GM12878 (cell line): ENCODE results near the gene DGKI. TPM values are rescaled to one million over a fixed set of nuclear protein-coding genes. Genes with fewer than 3 reads are reported as not detected.

Source experiments
- ATAC-seq: fragments of 200-7000 bp; cut with Tn5 transposase; 3 replicates; pipeline ENCODE4 v1.9.1; 2020; ENCODE audit warnings: mild to moderate bottlenecking, moderate library complexity
- BruUV-seq: library from RNA; stranded (reverse); fragments of 400-500 nt; replicated peaks from 2 replicates; lab custom pipeline; 2021; lab: Mats Ljungman, UMichigan
- CTCF ChIA-PET: fragments of 300-600 bp; sonication (Branson Sonifier 250); formaldehyde crosslinking; extraction: SDS; loops from one replicate; lab custom pipeline; 2021; ENCODE audit warnings: inconsistent platforms; lab: Yijun Ruan, JAX
- POLR2A ChIA-PET: fragments of 350-600 bp; formaldehyde crosslinking; extraction: SDS; loops from one replicate; lab custom pipeline; 2021; ENCODE audit warnings: inconsistent platforms; lab: Charles Lee
- RAD21 ChIA-PET: fragments of 300-600 bp; sonication (Branson Sonifier 250); formaldehyde crosslinking; loops from one replicate; lab custom pipeline; 2023; ENCODE audit warnings: antibody characterized with exemption; ENCODE audit not compliant: unreplicated experiment; lab: Charles Lee
- SMC1A ChIA-PET: fragments of 300-600 bp; sonication (Branson Sonifier 250); formaldehyde crosslinking; loops from one replicate; lab custom pipeline; 2023; ENCODE audit not compliant: unreplicated experiment, uncharacterized antibody; lab: Charles Lee
- DNase-seq: peaks from one replicate; pipeline ENCODE4 v3.0.0-alpha.2; 2011; ENCODE audit warnings: low read depth, low spot score
- FAIRE-seq: peaks from 3 replicates; lab custom pipeline; 2011; peaks lifted over from hg19 to GRCh38; lab: Jason Lieb, UNC
- H2AFZ ChIP-seq: 2 replicates; pipeline ENCODE4 v1.6.0; 2011; ENCODE audit warnings: low read depth, low read length, control low read depth; ENCODE audit not compliant: control insufficient read depth
- H3K27ac ChIP-seq: 2 replicates; pipeline ENCODE4 v1.5.1; 2011; ENCODE audit warnings: control low read depth; ENCODE audit not compliant: control insufficient read depth, insufficient read depth
- H3K27me3 ChIP-seq, 2 experiments: replicated peaks in 1 of 2; 2 replicates each; pipeline versions ENCODE4 v1.6.0 to v1.6.1; 2011; ENCODE audit warnings: low read length in 1 of 2; ENCODE audit not compliant: control insufficient read depth in 2 of 2, insufficient read depth in 2 of 2
- H3K36me3 ChIP-seq, 2 experiments: 2 replicates each; pipeline ENCODE4 v1.5.1; 2011; ENCODE audit warnings: low read length in 1 of 2; ENCODE audit not compliant: control insufficient read depth in 2 of 2, insufficient read depth in 2 of 2
- H3K4me1 ChIP-seq: 2 replicates; pipeline ENCODE4 v1.6.1; 2011; ENCODE audit warnings: mild to moderate bottlenecking, low read length, moderate library complexity, mixed read lengths; ENCODE audit not compliant: control insufficient read depth, insufficient read depth
- H3K4me2 ChIP-seq: 2 replicates; pipeline ENCODE4 v1.6.0; 2011; ENCODE audit warnings: control low read depth; ENCODE audit not compliant: control insufficient read depth, insufficient read depth
- H3K4me3 ChIP-seq: fragments of 200-600 bp; sonication (generic); 2 replicates; pipeline ENCODE4 v1.5.1; 2016
- H3K79me2 ChIP-seq: 2 replicates; pipeline ENCODE4 v1.6.0; 2011; ENCODE audit warnings: low read length; ENCODE audit not compliant: control insufficient read depth, insufficient read depth
- H3K9ac ChIP-seq: 2 replicates; pipeline ENCODE4 v1.8.0; 2011; ENCODE audit warnings: low read length, control low read depth, mixed read lengths; ENCODE audit not compliant: control insufficient read depth, insufficient read depth
- H3K9me3 ChIP-seq: replicated peaks from 3 replicates; pipeline ENCODE4 v1.5.1; 2011; ENCODE audit warnings: mild to moderate bottlenecking, low read length; ENCODE audit not compliant: control insufficient read depth, insufficient read depth
- H4K20me1 ChIP-seq: 2 replicates; pipeline ENCODE4 v1.6.0; 2011; ENCODE audit not compliant: control insufficient read depth, insufficient read depth
- BMI1 ChIP-seq: fragments of 450-650 bp; IDR thresholded peaks from 2 replicates; pipeline ENCODE4 v1.6.1; 2016; ENCODE audit warnings: mild to moderate bottlenecking, moderate library complexity, borderline replicate concordance
- NFYB ChIP-seq: IDR thresholded peaks from 2 replicates; pipeline ENCODE4 v1.6.1; 2011; ENCODE audit warnings: low read depth, mild to moderate bottlenecking, low read length, improper control_type of control experiment, moderate library complexity; ENCODE audit not compliant: insufficient read depth
- POLR2AphosphoS5 ChIP-seq: IDR thresholded peaks from 2 replicates; pipeline ENCODE4 v1.6.1; 2011; ENCODE audit warnings: mild to moderate bottlenecking, low read length, inconsistent platforms
- SPI1 ChIP-seq: IDR thresholded peaks from 2 replicates; pipeline ENCODE4 v1.6.1; 2011; ENCODE audit warnings: low read depth, mild to moderate bottlenecking, low read length, moderate library complexity, borderline replicate concordance; ENCODE audit not compliant: insufficient read depth
- TBL1XR1 ChIP-seq: IDR thresholded peaks from 2 replicates; pipeline ENCODE4 v1.6.1; 2012; ENCODE audit warnings: low read depth, low read length, improper control_type of control experiment
- WGBS: methylation state at CpG from one replicate; pipeline ENCODE4 v1.1.6; 2016; ENCODE audit warnings: low lambda C conversion rate; ENCODE audit not compliant: insufficient replicate concordance, insufficient coverage; ENCODE audit errors: missing lambda C conversion rate; 5-methylcytosine and 5-hydroxymethylcytosine counted together
- in situ Hi-C: fragments of 300-500 bp; cut with MboI; formaldehyde crosslinking; loops from 9 replicates; pipeline ENCODE4 v1.14.3; 2018; ENCODE audit warnings: mixed read lengths
- intact Hi-C: fragments of 100-400 bp; cut with micrococcal nuclease; formaldehyde crosslinking; loops from one replicate; pipeline ENCODE4 v1.14.2; 2022; ENCODE audit not compliant: unreplicated experiment
- polyA plus RNA-seq, 11 experiments: library from polyadenylated mRNA; depleted of rRNA in 4 of 11; unstranded in 6 of 11; stranded (reverse) in 5 of 11; fragments of >200 nt; fragmentation: Nextera tagmentation in 4 of 11; fragmentation: Illumina TruSeq in 1 of 11; extraction: Ambion mirVana in 4 of 11; extraction: Trizol in 1 of 11; gene quantifications; 1 replicate in 1 of 11; 2 replicates in 10 of 11; pipeline versions ENCODE4 v1.2.1 to v1.2.3, GENCODE V29; 2011 to 2016; ENCODE audit warnings: inconsistent platforms in 2 of 11, missing spikeins in 2 of 11, low read depth in 1 of 11
- total RNA-seq, 4 experiments: library from RNA; depleted of rRNA in 3 of 4; stranded (reverse); fragments of >200 nt in 3 of 4; fragmentation: Illumina TruSeq in 1 of 4; extraction: Trizol in 1 of 4; gene quantifications; 2 replicates each; pipeline versions ENCODE4 v1.2.1 to v1.2.3, GENCODE V29; 2013 to 2021
- TF ChIP-seq, protein P1 (sequence below): fragments of 150-350 bp; IDR thresholded peaks from 2 replicates; pipeline ENCODE4 v1.6.1; 2016; ENCODE audit warnings: low read depth, low read length
- TF ChIP-seq, protein P2 (sequence below): fragments of 450-650 bp; IDR thresholded peaks from 2 replicates; pipeline ENCODE4 v1.6.1; 2017; ENCODE audit warnings: mild to moderate bottlenecking, moderate library complexity
- TF ChIP-seq, protein P3 (sequence below): fragments of 450-650 bp; IDR thresholded peaks from 2 replicates; pipeline ENCODE4 v1.6.1; 2018; ENCODE audit warnings: mild to moderate bottlenecking, low read depth, moderate library complexity; ENCODE audit not compliant: partially characterized antibody

Gene DGKI
- total and polyA plus RNA-seq, 10 of the 15 experiments (the other 5 are each of a cell fraction or from before 2014, with no cell fraction given), result 10.4 to 37.1 (median 22.1) TPM

DNA sequence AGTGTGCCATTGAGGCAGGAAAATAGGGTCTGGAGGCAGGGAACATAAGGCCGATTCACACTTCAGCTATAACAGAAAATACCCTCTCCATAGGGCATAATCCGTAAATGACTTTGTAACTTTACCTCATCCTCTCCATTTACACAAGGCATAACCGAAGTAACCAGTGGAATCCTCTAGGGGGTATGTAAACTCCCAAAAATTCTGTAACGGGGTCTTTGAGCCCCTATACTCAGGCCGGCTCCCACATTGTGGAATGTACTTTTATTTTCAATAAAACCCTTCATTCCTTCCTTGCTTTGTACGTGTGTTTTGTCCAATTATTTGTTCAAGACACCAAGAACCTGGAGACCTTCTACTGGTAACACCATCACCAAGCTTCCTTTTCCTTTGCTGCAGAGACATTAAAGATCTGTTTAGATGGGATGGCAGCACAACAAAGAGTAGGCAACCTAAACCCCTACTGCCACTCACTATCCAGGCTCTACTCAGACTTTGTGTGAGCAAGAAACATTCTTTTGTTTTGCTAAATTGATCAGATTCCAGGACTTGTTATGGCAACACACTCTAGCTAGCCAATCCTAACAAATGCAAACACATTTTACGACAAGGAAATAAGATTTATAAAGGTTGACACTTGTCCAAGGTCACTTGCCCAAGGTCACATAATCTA lies 99.3 kb downstream of the DGKI start:
- Histone ChIP-seq H2AFZ (no peak overlapping the region), H3K4me2 (no peak overlapping the region), H3K27me3 (no peaks in the 10 kb centered on the region), H3K4me3 (no peak overlapping the region), H3K9ac (no peak overlapping the region), H4K20me1 (no peaks in the 10 kb centered on the region), H3K4me1 (no peaks in the 10 kb centered on the region), H3K79me2 (no peaks in the 10 kb centered on the region), H3K36me3 (no peaks in the 10 kb centered on the region), H3K9me3 (no peaks in the 10 kb centered on the region), H3K27ac (no peak overlapping the region)
- WGBS, result 25% methylated on average over 7 of the region's 7 CpGs
- in situ Hi-C loops, result no loop called here
- BruUV-seq, result no TSS peak
- CTCF ChIA-PET, result interaction anchor here (0.8 to 1.7 kb wide), 6 partner anchors 10 to 91 kb away, joined by 3 to 7 read pairs (median 3); no protein-coding TSS in a partner anchor
- intact Hi-C loops, result no loop called here
- SMC1A ChIA-PET, result interaction anchor here (0.6 to 3.6 kb wide), 9 partner anchors 10 to 142 kb away, joined by 3 to 14 read pairs (median 4); no protein-coding TSS in a partner anchor
- no peak for ATAC-seq
- no peak for TF ChIP-seq POLR2AphosphoS5
- TF ChIP-seq, protein P1, sequence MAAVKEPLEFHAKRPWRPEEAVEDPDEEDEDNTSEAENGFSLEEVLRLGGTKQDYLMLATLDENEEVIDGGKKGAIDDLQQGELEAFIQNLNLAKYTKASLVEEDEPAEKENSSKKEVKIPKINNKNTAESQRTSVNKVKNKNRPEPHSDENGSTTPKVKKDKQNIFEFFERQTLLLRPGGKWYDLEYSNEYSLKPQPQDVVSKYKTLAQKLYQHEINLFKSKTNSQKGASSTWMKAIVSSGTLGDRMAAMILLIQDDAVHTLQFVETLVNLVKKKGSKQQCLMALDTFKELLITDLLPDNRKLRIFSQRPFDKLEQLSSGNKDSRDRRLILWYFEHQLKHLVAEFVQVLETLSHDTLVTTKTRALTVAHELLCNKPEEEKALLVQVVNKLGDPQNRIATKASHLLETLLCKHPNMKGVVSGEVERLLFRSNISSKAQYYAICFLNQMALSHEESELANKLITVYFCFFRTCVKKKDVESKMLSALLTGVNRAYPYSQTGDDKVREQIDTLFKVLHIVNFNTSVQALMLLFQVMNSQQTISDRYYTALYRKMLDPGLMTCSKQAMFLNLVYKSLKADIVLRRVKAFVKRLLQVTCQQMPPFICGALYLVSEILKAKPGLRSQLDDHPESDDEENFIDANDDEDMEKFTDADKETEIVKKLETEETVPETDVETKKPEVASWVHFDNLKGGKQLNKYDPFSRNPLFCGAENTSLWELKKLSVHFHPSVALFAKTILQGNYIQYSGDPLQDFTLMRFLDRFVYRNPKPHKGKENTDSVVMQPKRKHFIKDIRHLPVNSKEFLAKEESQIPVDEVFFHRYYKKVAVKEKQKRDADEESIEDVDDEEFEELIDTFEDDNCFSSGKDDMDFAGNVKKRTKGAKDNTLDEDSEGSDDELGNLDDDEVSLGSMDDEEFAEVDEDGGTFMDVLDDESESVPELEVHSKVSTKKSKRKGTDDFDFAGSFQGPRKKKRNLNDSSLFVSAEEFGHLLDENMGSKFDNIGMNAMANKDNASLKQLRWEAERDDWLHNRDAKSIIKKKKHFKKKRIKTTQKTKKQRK, result no peak
- TF ChIP-seq SPI1, result no peak
- TF ChIP-seq BMI1, result no peak
- TF ChIP-seq, protein P2, sequence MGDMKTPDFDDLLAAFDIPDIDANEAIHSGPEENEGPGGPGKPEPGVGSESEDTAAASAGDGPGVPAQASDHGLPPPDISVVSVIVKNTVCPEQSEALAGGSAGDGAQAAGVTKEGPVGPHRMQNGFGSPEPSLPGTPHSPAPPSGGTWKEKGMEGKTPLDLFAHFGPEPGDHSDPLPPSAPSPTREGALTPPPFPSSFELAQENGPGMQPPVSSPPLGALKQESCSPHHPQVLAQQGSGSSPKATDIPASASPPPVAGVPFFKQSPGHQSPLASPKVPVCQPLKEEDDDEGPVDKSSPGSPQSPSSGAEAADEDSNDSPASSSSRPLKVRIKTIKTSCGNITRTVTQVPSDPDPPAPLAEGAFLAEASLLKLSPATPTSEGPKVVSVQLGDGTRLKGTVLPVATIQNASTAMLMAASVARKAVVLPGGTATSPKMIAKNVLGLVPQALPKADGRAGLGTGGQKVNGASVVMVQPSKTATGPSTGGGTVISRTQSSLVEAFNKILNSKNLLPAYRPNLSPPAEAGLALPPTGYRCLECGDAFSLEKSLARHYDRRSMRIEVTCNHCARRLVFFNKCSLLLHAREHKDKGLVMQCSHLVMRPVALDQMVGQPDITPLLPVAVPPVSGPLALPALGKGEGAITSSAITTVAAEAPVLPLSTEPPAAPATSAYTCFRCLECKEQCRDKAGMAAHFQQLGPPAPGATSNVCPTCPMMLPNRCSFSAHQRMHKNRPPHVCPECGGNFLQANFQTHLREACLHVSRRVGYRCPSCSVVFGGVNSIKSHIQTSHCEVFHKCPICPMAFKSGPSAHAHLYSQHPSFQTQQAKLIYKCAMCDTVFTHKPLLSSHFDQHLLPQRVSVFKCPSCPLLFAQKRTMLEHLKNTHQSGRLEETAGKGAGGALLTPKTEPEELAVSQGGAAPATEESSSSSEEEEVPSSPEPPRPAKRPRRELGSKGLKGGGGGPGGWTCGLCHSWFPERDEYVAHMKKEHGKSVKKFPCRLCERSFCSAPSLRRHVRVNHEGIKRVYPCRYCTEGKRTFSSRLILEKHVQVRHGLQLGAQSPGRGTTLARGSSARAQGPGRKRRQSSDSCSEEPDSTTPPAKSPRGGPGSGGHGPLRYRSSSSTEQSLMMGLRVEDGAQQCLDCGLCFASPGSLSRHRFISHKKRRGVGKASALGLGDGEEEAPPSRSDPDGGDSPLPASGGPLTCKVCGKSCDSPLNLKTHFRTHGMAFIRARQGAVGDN, result no peak
- TF ChIP-seq NFYB, result no peak
- TF ChIP-seq, protein P3, sequence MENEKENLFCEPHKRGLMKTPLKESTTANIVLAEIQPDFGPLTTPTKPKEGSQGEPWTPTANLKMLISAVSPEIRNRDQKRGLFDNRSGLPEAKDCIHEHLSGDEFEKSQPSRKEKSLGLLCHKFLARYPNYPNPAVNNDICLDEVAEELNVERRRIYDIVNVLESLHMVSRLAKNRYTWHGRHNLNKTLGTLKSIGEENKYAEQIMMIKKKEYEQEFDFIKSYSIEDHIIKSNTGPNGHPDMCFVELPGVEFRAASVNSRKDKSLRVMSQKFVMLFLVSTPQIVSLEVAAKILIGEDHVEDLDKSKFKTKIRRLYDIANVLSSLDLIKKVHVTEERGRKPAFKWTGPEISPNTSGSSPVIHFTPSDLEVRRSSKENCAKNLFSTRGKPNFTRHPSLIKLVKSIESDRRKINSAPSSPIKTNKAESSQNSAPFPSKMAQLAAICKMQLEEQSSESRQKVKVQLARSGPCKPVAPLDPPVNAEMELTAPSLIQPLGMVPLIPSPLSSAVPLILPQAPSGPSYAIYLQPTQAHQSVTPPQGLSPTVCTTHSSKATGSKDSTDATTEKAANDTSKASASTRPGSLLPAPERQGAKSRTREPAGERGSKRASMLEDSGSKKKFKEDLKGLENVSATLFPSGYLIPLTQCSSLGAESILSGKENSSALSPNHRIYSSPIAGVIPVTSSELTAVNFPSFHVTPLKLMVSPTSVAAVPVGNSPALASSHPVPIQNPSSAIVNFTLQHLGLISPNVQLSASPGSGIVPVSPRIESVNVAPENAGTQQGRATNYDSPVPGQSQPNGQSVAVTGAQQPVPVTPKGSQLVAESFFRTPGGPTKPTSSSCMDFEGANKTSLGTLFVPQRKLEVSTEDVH, result no peak
- no peak for TF ChIP-seq TBL1XR1
- RAD21 ChIA-PET, result interaction anchor here (1.0 to 2.4 kb wide), 3 partner anchors 10 to 96 kb away, joined by 3 to 8 read pairs (median 3); no protein-coding TSS in a partner anchor
- no peak for DNase-seq
- FAIRE-seq, result no peak
- POLR2A ChIA-PET, result interaction anchor here (1.3 kb wide), 1 partner anchor 20 kb away, joined by 3 read pairs; no protein-coding TSS in a partner anchor
